OCI-LY7 (cell line): ENCODE data around the gene CRACDL. TPM values are rescaled to one million over a fixed set of nuclear protein-coding genes. Genes with fewer than 3 reads are reported as not detected.

Experiments
- BruUV-seq: library from RNA; stranded (reverse); fragments of 400-500 nt; replicated peaks from 2 replicates; lab custom pipeline; 2021; lab: Mats Ljungman, UMichigan
- CTCF ChIA-PET: fragments of 300-600 bp; sonication (Branson Sonifier 250); formaldehyde crosslinking; loops from one replicate; lab custom pipeline; 2022; ENCODE audit warnings: antibody characterized with exemption; ENCODE audit not compliant: unreplicated experiment; lab: Charles Lee
- POLR2A ChIA-PET: fragments of 300-600 bp; sonication (Branson Sonifier 250); formaldehyde crosslinking; loops from one replicate; lab custom pipeline; 2022; ENCODE audit warnings: antibody characterized with exemption; lab: Charles Lee
- DNase-seq: peaks from one replicate; pipeline ENCODE4 v3.0.0-alpha.2; 2015; ENCODE audit warnings: low spot score
- H2AFZ ChIP-seq: fragments of 200-600 bp; sonication (generic), shearing (Covaris generic); 2 replicates; pipeline ENCODE4 v1.6.1; 2014; ENCODE audit warnings: mild to moderate bottlenecking, antibody characterized with exemption, low read length, moderate library complexity
- H3K27ac ChIP-seq: fragments of 200-600 bp; sonication (generic); 2 replicates; pipeline ENCODE4 v1.5.1; 2014; ENCODE audit warnings: mixed run types, low read depth, mild to moderate bottlenecking, moderate library complexity, low read length, inconsistent platforms; ENCODE audit not compliant: poor library complexity, severe bottlenecking
- H3K36me3 ChIP-seq: fragments of 200-600 bp; sonication (generic); 2 replicates; pipeline ENCODE4 v1.6.1; 2014; ENCODE audit warnings: mild to moderate bottlenecking, antibody characterized with exemption, low read length, moderate library complexity, mixed read lengths; ENCODE audit not compliant: insufficient read depth
- H3K4me1 ChIP-seq: fragments of 200-600 bp; sonication (generic); 2 replicates; pipeline ENCODE4 v1.5.1; 2014; ENCODE audit warnings: mild to moderate bottlenecking, low read length; ENCODE audit not compliant: insufficient read depth, poor library complexity, severe bottlenecking
- H3K4me2 ChIP-seq: fragments of 200-600 bp; sonication (generic); 2 replicates; pipeline ENCODE4 v1.6.1; 2014; ENCODE audit warnings: mild to moderate bottlenecking, low read length
- H3K4me3 ChIP-seq: fragments of 200-600 bp; sonication (generic); 2 replicates; pipeline ENCODE4 v1.5.1; 2014; ENCODE audit warnings: mild to moderate bottlenecking, low read depth, low read length; ENCODE audit not compliant: poor library complexity, severe bottlenecking
- H3K79me2 ChIP-seq: fragments of 200-600 bp; sonication (generic); 2 replicates; pipeline ENCODE4 v1.6.1; 2016; ENCODE audit warnings: low read depth, mild to moderate bottlenecking, low read length, moderate library complexity, mixed read lengths; ENCODE audit not compliant: insufficient read depth
- H3K9me2 ChIP-seq: fragments of 200-600 bp; sonication (generic); 2 replicates; pipeline ENCODE4 v1.6.1; 2016; ENCODE audit warnings: mild to moderate bottlenecking, low read length, mixed read lengths; ENCODE audit not compliant: insufficient read depth
- H3K9me3 ChIP-seq: fragments of 200-600 bp; sonication (generic); 2 replicates; pipeline ENCODE4 v1.6.1; 2014; ENCODE audit warnings: mild to moderate bottlenecking, mixed run types, low read length, mixed read lengths
- H4K20me1 ChIP-seq: fragments of 200-600 bp; sonication (generic); 2 replicates; pipeline ENCODE4 v1.6.1; 2014; ENCODE audit warnings: mild to moderate bottlenecking, antibody characterized with exemption, low read length, moderate library complexity, mixed read lengths; ENCODE audit not compliant: insufficient read depth
- EZH2phosphoT487 ChIP-seq: fragments of 200-600 bp; sonication (generic); IDR thresholded peaks from 2 replicates; pipeline ENCODE4 v1.6.1; 2018; ENCODE audit warnings: low read depth, borderline replicate concordance, mild to moderate bottlenecking, mixed run types, antibody characterized with exemption, low read length, moderate library complexity, mixed read lengths
- intact Hi-C: fragments of 100-400 bp; cut with micrococcal nuclease; formaldehyde crosslinking; loops from one replicate; pipeline ENCODE4 v1.10.0; 2022; ENCODE audit not compliant: unreplicated experiment
- total RNA-seq, 2 experiments: library from RNA; depleted of rRNA in 1 of 2; stranded (reverse); fragments of >200 nt in 1 of 2; shearing (Covaris generic) in 1 of 2; gene quantifications; 2 replicates each; pipeline ENCODE4 v1.2.3, GENCODE V29; 2014 to 2022
- TF ChIP-seq, protein P1 (sequence below): fragments of 200-600 bp; sonication (generic); conservative IDR thresholded peaks from 2 replicates; pipeline ENCODE4 v1.5.1; 2014; ENCODE audit warnings: mild to moderate bottlenecking, antibody characterized with exemption, low read length, moderate library complexity, mixed read lengths

CRACDL gene
- total RNA-seq, 2 experiments from 2014 or later: 0.03 to 0.13 TPM

DNA sequence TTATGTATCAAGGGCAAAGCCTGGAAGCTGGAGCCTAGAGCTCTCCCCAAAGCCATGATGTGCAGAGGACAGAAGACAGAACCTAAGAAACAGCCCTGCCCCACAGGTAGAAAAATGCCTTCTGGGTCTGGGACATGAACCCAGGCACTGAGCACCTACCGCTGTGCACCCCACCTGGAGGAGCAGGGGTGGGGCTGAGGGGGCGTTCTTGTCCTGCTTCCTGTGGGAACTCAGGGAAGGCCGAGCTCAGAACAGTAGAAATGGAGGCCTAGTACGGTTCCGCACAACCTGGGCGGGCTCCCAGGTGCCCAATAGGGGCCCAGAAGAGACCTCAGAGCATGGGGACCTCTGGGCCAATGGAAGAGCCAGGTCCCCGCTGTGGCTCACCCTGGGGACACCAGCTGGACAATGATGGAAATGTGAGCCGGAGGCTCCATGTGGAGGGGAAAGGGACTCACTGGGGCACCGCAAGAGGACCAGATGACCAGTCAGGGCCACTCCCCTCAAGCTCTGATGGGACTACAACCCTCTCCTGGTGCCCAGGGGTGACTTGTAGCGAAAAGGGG is 3.2 kb downstream of the CRACDL start:
- no peak for DNase-seq
- Histone ChIP-seq H3K79me2 (no peaks in the 10 kb centered on the region), H2AFZ (no peak overlapping the region), H3K27ac (no peak overlapping the region), H3K4me1 (no peaks in the 10 kb centered on the region), H3K9me3 (no peaks in the 10 kb centered on the region), H3K4me3 (no peak overlapping the region), H3K36me3 (no peaks in the 10 kb centered on the region), H4K20me1 (no peaks in the 10 kb centered on the region), H3K9me2 (no peaks in the 10 kb centered on the region), H3K4me2 (no peak overlapping the region)
- no peak for TF ChIP-seq EZH2phosphoT487
- TF ChIP-seq, protein P1, sequence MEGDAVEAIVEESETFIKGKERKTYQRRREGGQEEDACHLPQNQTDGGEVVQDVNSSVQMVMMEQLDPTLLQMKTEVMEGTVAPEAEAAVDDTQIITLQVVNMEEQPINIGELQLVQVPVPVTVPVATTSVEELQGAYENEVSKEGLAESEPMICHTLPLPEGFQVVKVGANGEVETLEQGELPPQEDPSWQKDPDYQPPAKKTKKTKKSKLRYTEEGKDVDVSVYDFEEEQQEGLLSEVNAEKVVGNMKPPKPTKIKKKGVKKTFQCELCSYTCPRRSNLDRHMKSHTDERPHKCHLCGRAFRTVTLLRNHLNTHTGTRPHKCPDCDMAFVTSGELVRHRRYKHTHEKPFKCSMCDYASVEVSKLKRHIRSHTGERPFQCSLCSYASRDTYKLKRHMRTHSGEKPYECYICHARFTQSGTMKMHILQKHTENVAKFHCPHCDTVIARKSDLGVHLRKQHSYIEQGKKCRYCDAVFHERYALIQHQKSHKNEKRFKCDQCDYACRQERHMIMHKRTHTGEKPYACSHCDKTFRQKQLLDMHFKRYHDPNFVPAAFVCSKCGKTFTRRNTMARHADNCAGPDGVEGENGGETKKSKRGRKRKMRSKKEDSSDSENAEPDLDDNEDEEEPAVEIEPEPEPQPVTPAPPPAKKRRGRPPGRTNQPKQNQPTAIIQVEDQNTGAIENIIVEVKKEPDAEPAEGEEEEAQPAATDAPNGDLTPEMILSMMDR: no peak
- intact Hi-C loops: no loop called here
- BruUV-seq: no TSS peak
- CTCF ChIA-PET: interaction anchor here (0.6 kb wide), 1 partner anchor 140 kb away, joined by 3 read pairs; no protein-coding TSS in a partner anchor
- POLR2A ChIA-PET: no interaction called here

DNA sequence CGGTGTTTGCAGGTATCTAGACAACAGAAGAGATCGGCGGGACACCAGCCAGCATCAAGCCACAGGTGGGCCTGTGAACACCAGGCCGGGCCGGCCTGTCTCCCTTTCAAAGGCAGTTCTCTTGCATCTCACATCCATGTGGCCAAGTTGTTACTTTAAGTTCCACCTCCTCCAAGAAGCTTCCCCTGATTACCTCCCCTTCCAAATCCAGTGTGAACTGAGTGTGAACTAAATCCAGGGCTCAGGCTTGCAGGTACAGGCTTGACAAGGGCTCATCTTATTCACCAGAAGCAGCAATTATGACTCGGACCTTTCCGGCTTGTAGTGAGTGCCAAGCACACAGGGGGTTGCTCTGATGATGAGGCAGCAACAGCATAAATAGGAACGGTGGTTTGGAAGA is 3.9 kb downstream of the CRACDL start:
- no peaks in the 10 kb centered on the region for H4K20me1 ChIP-seq
- no peak overlapping the region for H3K27ac ChIP-seq
- no TSS peak for BruUV-seq
- H3K79me2 ChIP-seq: no peaks in the 10 kb centered on the region
- no peak overlapping the region for H2AFZ ChIP-seq
- no peaks in the 10 kb centered on the region for H3K9me2 ChIP-seq
- no peaks in the 10 kb centered on the region for H3K9me3 ChIP-seq
- no peak overlapping the region for H3K4me2 ChIP-seq
- no peak for TF ChIP-seq EZH2phosphoT487
- TF ChIP-seq, protein P1: no peak
- H3K4me3 ChIP-seq: no peak overlapping the region
- ChIA-PET POLR2A (no interaction called here), CTCF (no interaction called here)
- no peaks in the 10 kb centered on the region for H3K36me3 ChIP-seq
- DNase-seq: no peak
- intact Hi-C loops: no loop called here
- H3K4me1 ChIP-seq: no peaks in the 10 kb centered on the region

DNA sequence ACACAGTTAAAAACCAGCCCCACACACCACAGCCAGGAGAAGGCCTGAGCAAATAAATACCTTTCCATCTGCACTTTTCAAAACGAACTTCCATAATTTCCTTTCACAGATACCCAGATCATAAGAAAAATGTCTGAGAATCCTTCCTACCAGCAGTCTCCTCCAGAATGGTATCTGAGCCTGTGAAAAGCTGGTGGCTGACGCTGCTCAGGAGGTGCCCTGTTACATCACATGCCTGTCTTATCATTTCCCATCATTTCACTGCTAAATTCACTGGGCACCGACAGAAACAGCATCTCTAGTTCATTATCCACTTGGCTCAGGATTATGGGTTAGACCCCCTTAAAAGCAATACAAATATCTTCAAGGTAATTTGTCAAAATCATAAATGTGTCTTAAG is 4.4 kb downstream of the CRACDL start:
- no peaks in the 10 kb centered on the region for H3K79me2 ChIP-seq
- no peaks in the 10 kb centered on the region for H3K9me3 ChIP-seq
- CTCF ChIA-PET: no interaction called here
- no peaks in the 10 kb centered on the region for H3K9me2 ChIP-seq
- H3K4me2 ChIP-seq: no peak overlapping the region
- POLR2A ChIA-PET: no interaction called here
- no peak overlapping the region for H3K4me3 ChIP-seq
- intact Hi-C loops: no loop called here
- no TSS peak for BruUV-seq
- H2AFZ ChIP-seq: no peak overlapping the region
- H3K36me3 ChIP-seq: no peaks in the 10 kb centered on the region
- H4K20me1 ChIP-seq: no peaks in the 10 kb centered on the region
- no peak for DNase-seq
- no peak overlapping the region for H3K27ac ChIP-seq
- H3K4me1 ChIP-seq: no peaks in the 10 kb centered on the region
- TF ChIP-seq, protein P1: no peak
- no peak for TF ChIP-seq EZH2phosphoT487
